ENCODE results near the gene TNFSF13. TPM values are rescaled to one million over a fixed set of nuclear protein-coding genes. Genes with fewer than 3 reads are reported as not detected.

The TNFSF13 gene
- total RNA-seq, 1 donor from 2014 or later, result 5.6 TPM

- peaks cover 19% of the 10 kb centered on the region for H3K27me3 Mint-ChIP-seq (ENCODE audit: unreplicated experiment)
- H3K9me3 Mint-ChIP-seq (ENCODE audit: unreplicated experiment), result no peaks in the 10 kb centered on the region
- H3K4me3 Mint-ChIP-seq (ENCODE audit: unreplicated experiment), result peak within 1 kb of the TSS; percentile 99
- H3K27ac Mint-ChIP-seq (ENCODE audit: unreplicated experiment), result peak within 1 kb of the TSS; percentile 100
- peaks cover 45% of the 10 kb centered on the region for H3K4me1 Mint-ChIP-seq (ENCODE audit: unreplicated experiment)
- DNase-seq (ENCODE audit: low spot score), result peak; percentile 93
- peaks cover 33% of the 10 kb centered on the region for H3K36me3 Mint-ChIP-seq (ENCODE audit: low read depth, unreplicated experiment)
- no peak for TF ChIP-seq CTCF (IDR thresholded peaks at IDR 0.05; ENCODE audit: unreplicated experiment)
Measured at GRCh38 chr17:7583253-7584109, 24.9 kb downstream of the TNFSF13 start, which contains the start of gene MPDU1. Gene MPDU1, plus strand, starts transcription at chr17:7583852. Its CDS starts 11 bp downstream, at chr17:7583863.

- DNase-seq (ENCODE audit: low spot score), result no peak
- H3K4me1 Mint-ChIP-seq (ENCODE audit: unreplicated experiment), result peaks cover 21% of the 10 kb centered on the region
- TF ChIP-seq CTCF (IDR thresholded peaks at IDR 0.05; ENCODE audit: unreplicated experiment), result no peak
- peak overlapping the region; percentile 37 for H3K4me3 Mint-ChIP-seq (ENCODE audit: unreplicated experiment)
- peaks cover 14% of the 10 kb centered on the region for H3K27me3 Mint-ChIP-seq (ENCODE audit: unreplicated experiment)
- H3K36me3 Mint-ChIP-seq (ENCODE audit: low read depth, unreplicated experiment), result peaks cover 24% of the 10 kb centered on the region
- no peaks in the 10 kb centered on the region for H3K9me3 Mint-ChIP-seq (ENCODE audit: unreplicated experiment)
- no peak overlapping the region for H3K27ac Mint-ChIP-seq (ENCODE audit: unreplicated experiment)
Measured at GRCh38 chr17:7586673-7587419, 28.3 kb downstream of the TNFSF13 start.

DNA sequence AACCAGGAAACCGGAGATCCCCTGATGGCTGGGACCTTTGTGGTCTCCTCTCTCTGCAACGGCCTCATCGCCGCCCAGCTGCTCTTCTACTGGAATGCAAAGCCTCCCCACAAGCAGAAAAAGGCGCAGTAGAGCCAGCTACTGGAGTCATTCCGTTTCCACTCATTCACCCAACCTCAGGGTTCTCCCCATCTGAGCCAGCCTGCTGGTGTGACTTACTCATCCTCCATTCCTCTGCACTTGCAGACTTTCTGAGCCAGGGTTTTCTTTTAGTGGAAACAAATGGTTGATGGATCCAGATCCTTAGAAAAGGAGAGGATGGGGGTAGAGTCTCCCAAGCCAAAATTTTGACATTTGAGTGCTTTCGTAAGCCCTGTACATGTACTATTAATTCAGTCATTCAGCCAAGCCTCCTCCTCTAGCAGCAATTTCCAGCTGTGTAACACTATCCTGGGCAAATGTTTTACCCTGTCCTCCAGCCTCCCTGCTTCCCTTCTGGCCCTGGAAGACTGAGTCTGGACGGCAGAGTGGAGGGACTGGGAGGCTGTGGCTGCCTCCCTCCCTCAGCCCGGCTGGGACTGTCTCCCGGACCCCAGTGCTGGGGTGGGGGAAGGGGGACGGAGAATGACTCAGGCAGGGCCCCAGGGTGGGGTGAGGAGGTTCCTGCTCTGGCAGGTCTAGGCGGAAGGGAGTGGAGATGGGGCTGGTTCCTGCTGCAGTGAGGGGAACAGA lies 29.0 kb downstream of the TNFSF13 start:
- peaks cover 16% of the 10 kb centered on the region for H3K27me3 Mint-ChIP-seq (ENCODE audit: unreplicated experiment)
- no peak for DNase-seq (ENCODE audit: low spot score)
- peaks cover 29% of the 10 kb centered on the region for H3K36me3 Mint-ChIP-seq (ENCODE audit: low read depth, unreplicated experiment)
- no peak for TF ChIP-seq CTCF (IDR thresholded peaks at IDR 0.05; ENCODE audit: unreplicated experiment)
- peaks cover 16% of the 10 kb centered on the region for H3K4me1 Mint-ChIP-seq (ENCODE audit: unreplicated experiment)
- no peaks in the 10 kb centered on the region for H3K9me3 Mint-ChIP-seq (ENCODE audit: unreplicated experiment)
- peak overlapping the region; percentile 37 for H3K4me3 Mint-ChIP-seq (ENCODE audit: unreplicated experiment)
- no peak overlapping the region for H3K27ac Mint-ChIP-seq (ENCODE audit: unreplicated experiment)

GRCh38 chr17:7588553-7589203 lies 30.1 kb downstream of the TNFSF13 start:
- no peak for TF ChIP-seq CTCF (IDR thresholded peaks at IDR 0.05; ENCODE audit: unreplicated experiment)
- Mint-ChIP-seq H3K27me3 (ENCODE audit: unreplicated experiment) (peaks cover 13% of the 10 kb centered on the region), H3K36me3 (ENCODE audit: low read depth, unreplicated experiment) (peaks cover 34% of the 10 kb centered on the region), H3K4me3 (ENCODE audit: unreplicated experiment) (no peak overlapping the region), H3K4me1 (ENCODE audit: unreplicated experiment) (peaks cover 11% of the 10 kb centered on the region), H3K27ac (ENCODE audit: unreplicated experiment) (no peak overlapping the region), H3K9me3 (ENCODE audit: unreplicated experiment) (no peaks in the 10 kb centered on the region)
- DNase-seq (ENCODE audit: low spot score), result no peak

Data from endothelial cell (in vitro differentiated cells).